ENCODE data around the gene DAPL1.
A peak's percentile ranks its signal among the peaks of the same experiment; 100 is the strongest.

Gene DAPL1

DNA sequence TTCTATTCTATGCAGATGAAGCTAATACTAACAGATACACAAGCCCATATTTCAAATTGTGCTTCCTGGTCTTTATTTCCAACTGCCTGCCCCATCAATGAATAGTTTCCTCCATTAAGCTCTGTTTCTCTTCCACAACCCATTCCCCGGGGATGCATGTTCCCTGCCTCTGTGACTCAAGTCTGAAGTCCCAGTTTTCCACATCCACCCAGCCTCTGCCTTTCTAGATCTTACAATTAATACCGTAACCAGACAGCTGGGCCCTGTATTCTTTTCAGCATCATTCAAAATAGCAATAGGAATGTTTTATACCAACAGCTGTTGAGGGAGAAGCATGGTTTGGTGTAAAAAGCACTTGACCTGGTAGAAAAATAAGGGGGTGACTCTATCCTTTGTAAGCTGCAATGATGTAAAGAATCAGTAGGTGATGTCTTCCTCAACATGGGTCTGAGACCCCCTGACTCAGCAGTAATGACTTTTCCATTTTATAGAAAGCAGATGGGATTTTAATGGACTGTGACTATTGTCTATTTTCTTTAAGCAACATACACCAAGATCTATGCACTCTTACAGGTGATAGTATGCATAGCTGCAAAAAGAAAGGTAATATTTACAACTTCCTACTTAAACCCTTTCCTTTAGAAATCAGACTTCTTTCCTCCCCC is 46.1 kb upstream of the DAPL1 start:
- TF ChIP-seq TAF1 (IDR thresholded peaks at IDR 0.05; ENCODE audit: low read depth) (no peak), TEAD4 (IDR thresholded peaks at IDR 0.05) (no peak), FOXM1 (IDR thresholded peaks at IDR 0.05; ENCODE audit: borderline replicate concordance, low read depth) (no peak), ZBTB7A (IDR thresholded peaks at IDR 0.05; ENCODE audit: low read depth) (no peak), NFIC (IDR thresholded peaks at IDR 0.05) (no peak), TCF12 (IDR thresholded peaks at IDR 0.05; ENCODE audit: low read depth) (no peak), YY1 (IDR thresholded peaks at IDR 0.05; ENCODE audit: low read depth) (no peak), CREB1 (IDR thresholded peaks at IDR 0.05; ENCODE audit: low read depth) (no peak), CEBPB (IDR thresholded peaks at IDR 0.05) (no peak), RAD21 (IDR thresholded peaks at IDR 0.05; ENCODE audit: low read depth) (no peak), EP300 (IDR thresholded peaks at IDR 0.05; ENCODE audit: borderline replicate concordance) (no peak)
- TF ChIP-seq, protein P1, sequence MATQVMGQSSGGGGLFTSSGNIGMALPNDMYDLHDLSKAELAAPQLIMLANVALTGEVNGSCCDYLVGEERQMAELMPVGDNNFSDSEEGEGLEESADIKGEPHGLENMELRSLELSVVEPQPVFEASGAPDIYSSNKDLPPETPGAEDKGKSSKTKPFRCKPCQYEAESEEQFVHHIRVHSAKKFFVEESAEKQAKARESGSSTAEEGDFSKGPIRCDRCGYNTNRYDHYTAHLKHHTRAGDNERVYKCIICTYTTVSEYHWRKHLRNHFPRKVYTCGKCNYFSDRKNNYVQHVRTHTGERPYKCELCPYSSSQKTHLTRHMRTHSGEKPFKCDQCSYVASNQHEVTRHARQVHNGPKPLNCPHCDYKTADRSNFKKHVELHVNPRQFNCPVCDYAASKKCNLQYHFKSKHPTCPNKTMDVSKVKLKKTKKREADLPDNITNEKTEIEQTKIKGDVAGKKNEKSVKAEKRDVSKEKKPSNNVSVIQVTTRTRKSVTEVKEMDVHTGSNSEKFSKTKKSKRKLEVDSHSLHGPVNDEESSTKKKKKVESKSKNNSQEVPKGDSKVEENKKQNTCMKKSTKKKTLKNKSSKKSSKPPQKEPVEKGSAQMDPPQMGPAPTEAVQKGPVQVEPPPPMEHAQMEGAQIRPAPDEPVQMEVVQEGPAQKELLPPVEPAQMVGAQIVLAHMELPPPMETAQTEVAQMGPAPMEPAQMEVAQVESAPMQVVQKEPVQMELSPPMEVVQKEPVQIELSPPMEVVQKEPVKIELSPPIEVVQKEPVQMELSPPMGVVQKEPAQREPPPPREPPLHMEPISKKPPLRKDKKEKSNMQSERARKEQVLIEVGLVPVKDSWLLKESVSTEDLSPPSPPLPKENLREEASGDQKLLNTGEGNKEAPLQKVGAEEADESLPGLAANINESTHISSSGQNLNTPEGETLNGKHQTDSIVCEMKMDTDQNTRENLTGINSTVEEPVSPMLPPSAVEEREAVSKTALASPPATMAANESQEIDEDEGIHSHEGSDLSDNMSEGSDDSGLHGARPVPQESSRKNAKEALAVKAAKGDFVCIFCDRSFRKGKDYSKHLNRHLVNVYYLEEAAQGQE (IDR thresholded peaks at IDR 0.05; ENCODE audit: low read depth), result no peak
- TF ChIP-seq, protein P2, sequence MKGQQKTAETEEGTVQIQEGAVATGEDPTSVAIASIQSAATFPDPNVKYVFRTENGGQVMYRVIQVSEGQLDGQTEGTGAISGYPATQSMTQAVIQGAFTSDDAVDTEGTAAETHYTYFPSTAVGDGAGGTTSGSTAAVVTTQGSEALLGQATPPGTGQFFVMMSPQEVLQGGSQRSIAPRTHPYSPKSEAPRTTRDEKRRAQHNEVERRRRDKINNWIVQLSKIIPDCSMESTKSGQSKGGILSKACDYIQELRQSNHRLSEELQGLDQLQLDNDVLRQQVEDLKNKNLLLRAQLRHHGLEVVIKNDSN (IDR thresholded peaks at IDR 0.05), result no peak
- TF ChIP-seq, protein P3, sequence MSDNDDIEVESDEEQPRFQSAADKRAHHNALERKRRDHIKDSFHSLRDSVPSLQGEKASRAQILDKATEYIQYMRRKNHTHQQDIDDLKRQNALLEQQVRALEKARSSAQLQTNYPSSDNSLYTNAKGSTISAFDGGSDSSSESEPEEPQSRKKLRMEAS (IDR thresholded peaks at IDR 0.05), result no peak

DNA sequence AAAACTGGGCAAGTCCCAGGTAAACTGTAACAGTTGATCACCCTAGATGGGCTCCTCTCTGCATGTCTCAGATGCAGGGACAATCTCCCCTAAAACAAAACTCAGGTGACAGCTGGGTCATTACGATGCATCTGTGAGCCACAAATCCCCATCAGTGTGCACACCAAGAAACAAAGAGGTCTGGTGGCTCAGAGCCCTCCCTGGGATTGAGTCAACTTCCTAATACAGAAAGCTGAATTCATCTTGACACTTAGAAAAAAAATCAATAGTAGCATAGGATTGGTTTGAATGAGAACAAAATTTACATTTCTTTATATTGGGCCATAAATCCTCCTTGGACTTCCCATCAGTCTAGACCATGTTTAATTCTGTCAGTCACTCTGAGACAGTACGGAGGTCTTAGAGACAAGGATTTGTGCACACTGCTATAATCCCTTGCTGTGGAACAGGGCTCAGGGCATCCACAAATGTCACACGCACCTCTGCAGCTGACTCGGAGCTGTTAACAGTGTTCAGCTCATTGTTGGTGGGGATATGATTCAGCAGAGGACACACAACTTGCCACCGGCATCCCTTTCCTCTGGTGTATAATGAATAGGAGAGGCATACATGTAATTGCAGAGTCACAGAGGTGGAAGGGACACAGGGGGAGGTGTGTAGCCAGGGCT is 44.5 kb upstream of the DAPL1 start:
- no peak for TF ChIP-seq NFIC (IDR thresholded peaks at IDR 0.05)
- no peak for TF ChIP-seq FOXM1 (IDR thresholded peaks at IDR 0.05; ENCODE audit: borderline replicate concordance, low read depth)
- TF ChIP-seq ZBTB7A (IDR thresholded peaks at IDR 0.05; ENCODE audit: low read depth), result no peak

DNA sequence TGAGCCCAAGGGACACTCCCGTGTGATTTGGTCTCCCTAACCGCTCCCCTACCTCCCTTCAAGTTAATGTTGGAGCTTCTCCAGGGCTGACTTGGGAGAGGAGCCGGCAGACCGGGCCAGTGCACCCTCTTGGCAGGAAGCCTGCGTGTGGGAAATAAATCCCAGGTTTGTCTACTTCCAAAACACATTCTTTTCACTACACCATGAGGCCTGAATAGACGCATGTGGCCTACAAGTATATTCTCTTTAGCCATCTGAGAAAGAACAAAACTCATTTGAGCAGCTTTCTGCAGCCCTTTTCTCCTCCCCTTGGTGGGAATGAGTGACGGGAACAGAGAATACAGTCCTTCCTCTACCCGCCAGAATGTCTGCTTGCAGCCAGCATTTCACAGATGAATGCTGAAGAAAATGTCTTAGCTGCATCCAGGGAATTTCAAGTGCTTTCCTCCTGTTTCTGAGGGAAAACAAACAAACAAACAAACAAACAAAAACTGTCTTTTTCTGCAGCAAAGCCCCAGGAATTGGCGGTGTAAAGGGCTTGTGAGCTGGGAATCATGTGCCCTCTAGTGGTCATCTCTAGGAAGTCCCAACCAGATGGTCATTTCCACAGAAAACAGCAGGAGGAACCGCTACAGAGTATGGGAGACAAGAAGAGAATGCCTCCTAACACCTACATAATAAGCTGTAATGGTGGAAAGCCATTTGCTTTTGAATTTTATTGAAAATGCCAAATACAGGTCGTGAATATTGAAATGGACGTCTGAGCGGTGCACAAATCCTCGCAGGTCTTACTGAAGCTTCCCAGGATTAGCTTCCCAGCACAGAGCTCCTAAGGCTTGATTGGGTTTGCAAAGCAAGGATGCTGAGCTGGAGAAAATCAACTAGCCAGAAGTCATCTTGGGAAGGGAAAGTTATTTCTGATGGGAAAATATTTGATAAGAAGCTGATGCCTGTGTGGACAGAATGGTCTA is 41.2 kb upstream of the DAPL1 start:
- no peak for TF ChIP-seq CEBPB (IDR thresholded peaks at IDR 0.05)
- peak; percentile 93 for TF ChIP-seq RAD21 (IDR thresholded peaks at IDR 0.05; ENCODE audit: low read depth)

DNA sequence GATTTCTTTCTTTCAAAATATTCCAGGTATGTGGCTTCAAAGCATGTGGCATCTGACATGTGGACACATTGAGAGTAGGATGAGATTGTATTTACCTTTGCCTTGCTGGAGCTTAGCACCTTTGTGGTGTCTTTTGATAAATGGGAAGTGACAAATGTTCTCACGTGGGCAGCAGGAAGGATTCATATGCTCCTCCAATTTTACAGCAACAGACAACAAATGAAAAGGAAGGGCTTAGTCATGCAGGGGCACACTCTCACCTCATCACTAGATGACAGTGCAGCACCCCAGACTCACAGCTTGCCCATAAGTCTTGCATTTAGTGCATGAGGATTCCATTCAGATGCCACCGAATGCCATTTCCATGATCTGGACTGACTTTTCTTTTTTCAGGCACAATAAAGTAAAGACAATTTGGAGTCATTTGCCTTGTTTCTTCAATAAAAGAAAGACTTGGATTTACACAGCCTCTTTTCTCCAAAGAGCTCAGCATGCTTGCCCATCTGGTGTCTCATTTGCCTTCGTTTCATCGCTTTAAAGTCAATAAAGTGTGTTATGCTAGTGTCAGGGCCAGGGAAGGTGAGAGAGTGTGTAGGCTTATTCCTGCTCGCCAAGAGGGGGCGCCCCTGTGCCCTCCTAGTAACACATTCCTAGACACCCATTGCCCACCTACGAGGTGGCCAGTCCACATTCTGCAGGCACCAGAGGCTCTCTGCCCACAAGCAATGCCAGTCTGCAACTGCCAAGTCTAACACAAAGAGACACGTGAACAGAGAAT is 39.6 kb upstream of the DAPL1 start:
- TF ChIP-seq RAD21 (IDR thresholded peaks at IDR 0.05; ENCODE audit: low read depth) (peak; percentile 41; the same call in 1 of the 2 replicates), CREB1 (IDR thresholded peaks at IDR 0.05; ENCODE audit: low read depth) (no peak)

DNA sequence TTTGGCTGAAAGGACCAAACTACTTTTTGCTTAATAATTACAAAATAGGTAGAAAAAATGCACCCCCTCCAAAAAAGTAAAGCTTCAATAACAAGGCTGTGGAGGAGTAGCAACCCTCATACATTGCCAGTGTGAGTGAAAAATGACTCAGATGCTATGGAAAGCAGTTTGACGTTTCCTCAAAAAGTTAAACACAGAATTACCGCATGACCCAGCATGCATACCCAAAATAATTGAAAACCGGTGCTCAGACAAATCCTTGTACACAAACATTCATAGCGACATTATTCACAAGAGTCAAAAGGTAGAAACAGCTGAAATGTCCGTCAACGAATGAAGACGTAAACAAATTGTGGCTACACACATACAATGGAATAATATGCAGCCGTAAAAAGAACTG is 38.8 kb upstream of the DAPL1 start:
- TF ChIP-seq TCF12 (IDR thresholded peaks at IDR 0.05; ENCODE audit: low read depth) (no peak), EGR1 (IDR thresholded peaks at IDR 0.05) (no peak), TEAD4 (IDR thresholded peaks at IDR 0.05) (no peak), FOXM1 (IDR thresholded peaks at IDR 0.05; ENCODE audit: borderline replicate concordance, low read depth) (no peak), ZBTB7A (IDR thresholded peaks at IDR 0.05; ENCODE audit: low read depth) (no peak), YY1 (IDR thresholded peaks at IDR 0.05; ENCODE audit: low read depth) (no peak), TAF1 (IDR thresholded peaks at IDR 0.05; ENCODE audit: low read depth) (no peak), RAD21 (IDR thresholded peaks at IDR 0.05; ENCODE audit: low read depth) (no peak), NFIC (IDR thresholded peaks at IDR 0.05) (no peak), CEBPB (IDR thresholded peaks at IDR 0.05) (no peak), EP300 (IDR thresholded peaks at IDR 0.05; ENCODE audit: borderline replicate concordance) (no peak), CREB1 (IDR thresholded peaks at IDR 0.05; ENCODE audit: low read depth) (no peak)
- TF ChIP-seq, protein P3 (IDR thresholded peaks at IDR 0.05), result no peak
- TF ChIP-seq, protein P2 (IDR thresholded peaks at IDR 0.05), result no peak
- TF ChIP-seq, protein P1 (IDR thresholded peaks at IDR 0.05; ENCODE audit: low read depth), result no peak

Data from Ishikawa (cell line).